Testis (tissue), 3 donors: ENCODE measurements around the gene FOXJ3. TPM values are rescaled to one million over a fixed set of nuclear protein-coding genes. Genes with fewer than 3 reads are reported as not detected.

Experiments
- DNase-seq: peaks from one replicate; pipeline ENCODE4 v3.0.0-alpha.2; 2019
- H3K27ac ChIP-seq, 2 donors: fragments of 200-600 bp; sonication (generic); one replicate each; pipeline ENCODE4 v1.5.1; 2019
- H3K27me3 ChIP-seq: fragments of 200-600 bp; sonication (generic); one replicate; pipeline ENCODE4 v1.5.1; 2019
- H3K36me3 ChIP-seq: fragments of 200-600 bp; sonication (generic); one replicate; pipeline ENCODE4 v1.5.1; 2017; ENCODE audit warnings: low read depth; ENCODE audit errors: missing control alignments
- H3K4me1 ChIP-seq: fragments of 200-600 bp; sonication (generic); one replicate; pipeline ENCODE4 v1.5.1; 2019
- H3K4me3 ChIP-seq, 2 donors: fragments of 200-600 bp; sonication (generic); one replicate each; pipeline ENCODE4 v1.5.1; 2017 to 2019
- H3K9me3 ChIP-seq: fragments of 200-600 bp; sonication (generic); one replicate; pipeline ENCODE4 v1.5.1; 2017
- CTCF ChIP-seq, 3 experiments: fragments of 450-650 bp in 2 of 3; fragments of 200-600 bp in 1 of 3; sonication (generic) in 1 of 3; IDR thresholded peaks; one replicate each; pipeline ENCODE4 v1.5.1; 2016 to 2019; ENCODE audit warnings: antibody characterized with exemption in 3 of 3, mild to moderate bottlenecking in 2 of 3, moderate library complexity in 1 of 3
- POLR2A ChIP-seq: fragments of 450-650 bp; IDR thresholded peaks from one replicate; pipeline ENCODE4 v1.6.1; 2017; ENCODE audit warnings: antibody characterized with exemption, mild to moderate bottlenecking, moderate library complexity
- WGBS, 2 donors: methylation state at CpG; one replicate each; pipeline ENCODE4 v1.1.5; 2018; 5-methylcytosine and 5-hydroxymethylcytosine counted together
- intact Hi-C: fragments of 100-400 bp; cut with DNase I; formaldehyde crosslinking; loops from one replicate; pipeline ENCODE4 v1.15.1; 2023; ENCODE audit warnings: low total_unique reads
- polyA plus RNA-seq: library from polyadenylated mRNA; stranded (reverse); fragments of 350-450 nt; fragmentation: Illumina TruSeq; extraction: RNeasy Lipid Tissue Mini Kit (QIAGEN cat#74804); gene quantifications from one replicate; pipeline ENCODE4 v1.2.3, GENCODE V29; 2014; ENCODE audit warnings: low read depth, low replicate concordance; ENCODE audit not compliant: insufficient read depth
- total RNA-seq, 2 donors: library from RNA; depleted of rRNA; stranded (reverse); fragments of >200 nt; gene quantifications; one replicate each; pipeline ENCODE4 v1.2.3, GENCODE V29; 2016

The FOXJ3 gene
- total and polyA plus RNA-seq, 3 donors from 2014 or later, result 38.9 to 80.1 (median 64.4) TPM

- no peaks in the 10 kb centered on the region for H3K4me1 ChIP-seq
- H3K9me3 ChIP-seq, result no peaks in the 10 kb centered on the region
- 93 to 96% methylated on average over 8 of the region's 8 CpGs for WGBS, 2 donors
- no peak overlapping the region for H3K27ac ChIP-seq
- intact Hi-C loops, result no loop called here
- no peaks in the 10 kb centered on the region for H3K27me3 ChIP-seq
- TF ChIP-seq CTCF (IDR thresholded peaks at IDR 0.05) (no peak), POLR2A (no peak)
- H3K4me3 ChIP-seq, result no peak overlapping the region
- H3K36me3 ChIP-seq, result no peaks in the 10 kb centered on the region
- DNase-seq, result no peak
These were observed 143.7 kb downstream of the FOXJ3 start for GRCh38 chr1:42191319-42191718.

- no peak overlapping the region for H3K27ac ChIP-seq
- no peak overlapping the region for H3K4me3 ChIP-seq
- H3K9me3 ChIP-seq, result no peaks in the 10 kb centered on the region
- no peaks in the 10 kb centered on the region for H3K36me3 ChIP-seq
- H3K4me1 ChIP-seq, result no peaks in the 10 kb centered on the region
- 83 to 91% methylated on average over 6 of the region's 6 CpGs for WGBS, 2 donors
- no peaks in the 10 kb centered on the region for H3K27me3 ChIP-seq
- TF ChIP-seq CTCF (IDR thresholded peaks at IDR 0.05) (no peak), POLR2A (no peak)
- intact Hi-C loops, result no loop called here
- DNase-seq, result no peak
These were observed 144.8 kb downstream of the FOXJ3 start for GRCh38 chr1:42189931-42190853.

GRCh38 chr1:42186152-42186551 lies 148.9 kb downstream of the FOXJ3 start:
- intact Hi-C loops, result no loop called here
- Histone ChIP-seq H3K9me3 (no peaks in the 10 kb centered on the region), H3K4me3 (no peak overlapping the region), H3K27me3 (no peaks in the 10 kb centered on the region), H3K27ac (no peak overlapping the region), H3K36me3 (no peaks in the 10 kb centered on the region), H3K4me1 (no peaks in the 10 kb centered on the region)
- WGBS, 2 donors, result 79 to 80% methylated on average over 3 of the region's 3 CpGs
- DNase-seq, result no peak
- TF ChIP-seq POLR2A (no peak), CTCF (IDR thresholded peaks at IDR 0.05) (no peak)

GRCh38 chr1:42184616-42185015 lies 150.4 kb downstream of the FOXJ3 start:
- H3K36me3 ChIP-seq, result no peaks in the 10 kb centered on the region
- no peak for DNase-seq
- H3K4me3 ChIP-seq, result no peak overlapping the region
- intact Hi-C loops, result no loop called here
- TF ChIP-seq CTCF (IDR thresholded peaks at IDR 0.05), result no peak
- H3K27me3 ChIP-seq, result no peaks in the 10 kb centered on the region
- peaks cover 1% of the 10 kb centered on the region for H3K4me1 ChIP-seq
- no peak overlapping the region for H3K27ac ChIP-seq
- H3K9me3 ChIP-seq, result no peaks in the 10 kb centered on the region
- WGBS, 2 donors, result 92 to 93% methylated on average over 3 of the region's 3 CpGs

GRCh38 chr1:42183957-42184268 lies 151.1 kb downstream of the FOXJ3 start:
- TF ChIP-seq CTCF (IDR thresholded peaks at IDR 0.05) (no peak), POLR2A (no peak)
- Histone ChIP-seq H3K27ac (no peak overlapping the region), H3K27me3 (no peaks in the 10 kb centered on the region), H3K9me3 (no peaks in the 10 kb centered on the region), H3K4me1 (peaks cover 8% of the 10 kb centered on the region), H3K4me3 (no peak overlapping the region), H3K36me3 (no peaks in the 10 kb centered on the region)
- WGBS, 2 donors, result 94 to 96% methylated on average over 6 of the region's 6 CpGs
- intact Hi-C loops, result no loop called here
- no peak for DNase-seq
